H1 (cell line): Measurements from ENCODE around the gene SPPL2A. TPM values are rescaled to one million over a fixed set of nuclear protein-coding genes. Genes with fewer than 3 reads are reported as not detected.

Experiments
- CTCF ChIA-PET: fragments of 300-600 bp; sonication (Branson Sonifier 250); formaldehyde crosslinking; loops from one replicate; lab custom pipeline; 2021; ENCODE audit not compliant: partially characterized antibody; lab: Charles Lee
- POLR2A ChIA-PET: fragments of 300-600 bp; sonication (Branson Sonifier 250); formaldehyde crosslinking; loops from one replicate; lab custom pipeline; 2021; ENCODE audit warnings: inconsistent platforms; ENCODE audit not compliant: partially characterized antibody; lab: Charles Lee
- DNase-seq, 2 experiments: peaks; one replicate each; pipeline versions ENCODE4 v3.0.0 to v3.0.0-alpha.2; 2010 to 2022; ENCODE audit warnings: low spot score in 2 of 2, low read depth in 1 of 2, mixed read lengths in 1 of 2
- FAIRE-seq: peaks from 2 replicates; lab custom pipeline; 2011; peaks lifted over from hg19 to GRCh38; lab: Jason Lieb, UNC
- H2AFZ ChIP-seq: 2 replicates; pipeline ENCODE4 v1.8.1; 2012; ENCODE audit warnings: low read length, inconsistent platforms
- H2AK5ac ChIP-seq: 2 replicates; pipeline ENCODE4 v1.6.1; 2013; ENCODE audit warnings: low read depth, low read length
- H2BK120ac ChIP-seq: replicated peaks from 2 replicates; pipeline ENCODE3; 2013; ENCODE audit warnings: low read depth, low read length, inconsistent platforms
- H2BK12ac ChIP-seq: 2 replicates; pipeline ENCODE4 v1.6.1; 2013; ENCODE audit warnings: low read depth, low read length
- H2BK15ac ChIP-seq: 2 replicates; pipeline ENCODE4 v1.6.1; 2013; ENCODE audit warnings: low read length
- H2BK20ac ChIP-seq: 2 replicates; pipeline ENCODE4 v1.6.1; 2013; ENCODE audit warnings: low read length
- H2BK5ac ChIP-seq: 2 replicates; pipeline ENCODE4 v1.6.1; 2013; ENCODE audit warnings: low read depth, low read length
- H3K14ac ChIP-seq: 2 replicates; pipeline ENCODE4 v1.6.1; 2013; ENCODE audit warnings: inconsistent platforms; ENCODE audit not compliant: insufficient read length
- H3K18ac ChIP-seq: 2 replicates; pipeline ENCODE4 v1.6.1; 2013; ENCODE audit warnings: low read length; ENCODE audit errors: extremely low read depth
- H3K23ac ChIP-seq: 2 replicates; pipeline ENCODE4 v1.6.1; 2013; ENCODE audit warnings: inconsistent platforms; ENCODE audit not compliant: insufficient read length
- H3K23me2 ChIP-seq: 2 replicates; pipeline ENCODE4 v1.6.1; 2013; ENCODE audit warnings: low read depth, low read length
- H3K27ac ChIP-seq: 2 replicates; pipeline ENCODE4 v1.6.1; 2011; ENCODE audit warnings: low read depth, low read length, inconsistent platforms
- H3K27me3 ChIP-seq, 4 experiments: replicated peaks in 1 of 4; 1 replicate in 1 of 4; 2 replicates in 3 of 4; pipeline versions ENCODE4 v1.6.1 to v1.8.1; 2011 to 2013; ENCODE audit warnings: low read length in 3 of 4, mild to moderate bottlenecking in 3 of 4, inconsistent platforms in 2 of 4, mixed read lengths in 2 of 4, moderate library complexity in 1 of 4; ENCODE audit not compliant: control insufficient read depth in 3 of 4, insufficient read depth in 3 of 4; ENCODE audit errors: extremely low read depth in 1 of 4
- H3K36me3 ChIP-seq, 4 experiments: 2 replicates each; pipeline versions ENCODE4 v1.6.1 to v1.8.1; 2011 to 2013; ENCODE audit warnings: mild to moderate bottlenecking in 4 of 4, low read length in 3 of 4, moderate library complexity in 2 of 4, control low read depth in 1 of 4, inconsistent platforms in 1 of 4; ENCODE audit not compliant: insufficient read depth in 4 of 4, control insufficient read depth in 2 of 4
- H3K4ac ChIP-seq: replicated peaks from 2 replicates; pipeline ENCODE3; 2013; ENCODE audit warnings: low read length, low read depth, mixed read lengths, inconsistent platforms; ENCODE audit not compliant: insufficient read length
- H3K4me1 ChIP-seq, 4 experiments: replicated peaks in 1 of 4; 1 replicate in 1 of 4; 2 replicates in 3 of 4; pipeline versions ENCODE4 v1.6.1 to v1.8.1; 2011 to 2013; ENCODE audit warnings: low read length in 3 of 4, inconsistent platforms in 2 of 4, mixed read lengths in 1 of 4; ENCODE audit not compliant: insufficient read depth in 4 of 4, control insufficient read depth in 3 of 4
- H3K4me2 ChIP-seq, 2 experiments: 2 replicates each; pipeline versions ENCODE4 v1.6.1 to v1.8.1; 2011 to 2013; ENCODE audit warnings: low read depth in 2 of 2, low read length in 2 of 2, control low read depth in 1 of 2, inconsistent platforms in 1 of 2, mild to moderate bottlenecking in 1 of 2; ENCODE audit not compliant: insufficient read depth in 1 of 2
- H3K4me3 ChIP-seq, 4 experiments: fragments of 200-600, 300-600 bp in 1 of 4; sonication (generic), shearing (Covaris generic), sonication (Bioruptor Twin) in 1 of 4; 2 replicates each; pipeline versions ENCODE4 v1.5.1 to v1.8.1; 2011 to 2016; ENCODE audit warnings: low read length in 4 of 4, low read depth in 3 of 4, control low read depth in 2 of 4, inconsistent platforms in 2 of 4, mild to moderate bottlenecking in 2 of 4, mixed read lengths in 1 of 4, moderate library complexity in 1 of 4; ENCODE audit not compliant: insufficient read depth in 2 of 4; ENCODE audit errors: extremely low read depth in 1 of 4
- H3K56ac ChIP-seq: replicated peaks from 2 replicates; pipeline ENCODE3; 2013; ENCODE audit warnings: low read depth, mild to moderate bottlenecking, mixed read lengths, low read length, inconsistent platforms; ENCODE audit not compliant: insufficient read length
- H3K79me1 ChIP-seq: 2 replicates; pipeline ENCODE4 v1.6.1; 2013; ENCODE audit warnings: low read depth, low read length, control low read depth
- H3K79me2 ChIP-seq, 2 experiments: 2 replicates each; pipeline versions ENCODE4 v1.6.1 to v1.8.1; 2012 to 2013; ENCODE audit warnings: low read length in 2 of 2, mild to moderate bottlenecking in 2 of 2, inconsistent platforms in 1 of 2; ENCODE audit not compliant: insufficient read depth in 2 of 2, control insufficient read depth in 1 of 2
- H3K9ac ChIP-seq, 4 experiments: replicated peaks in 1 of 4; 1 replicate in 1 of 4; 2 replicates in 3 of 4; pipeline versions ENCODE4 v1.6.1 to v1.8.1; 2011 to 2013; ENCODE audit warnings: low read depth in 3 of 4, low read length in 3 of 4, control low read depth in 2 of 4, mild to moderate bottlenecking in 2 of 4, moderate library complexity in 2 of 4, inconsistent platforms in 1 of 4; ENCODE audit errors: extremely low read depth in 1 of 4
- H3K9me3 ChIP-seq, 2 experiments: 2 replicates each; pipeline versions ENCODE4 v1.6.1 to v1.8.1; 2012 to 2013; ENCODE audit warnings: mild to moderate bottlenecking in 2 of 2, moderate library complexity in 2 of 2, control low read depth in 1 of 2, inconsistent platforms in 1 of 2, low read depth in 1 of 2, low read length in 1 of 2, mixed read lengths in 1 of 2; ENCODE audit not compliant: insufficient read depth in 2 of 2
- H4K20me1 ChIP-seq, 2 experiments: replicated peaks in 1 of 2; 2 replicates each; pipeline versions ENCODE3 to v1.8.1; 2011 to 2013; ENCODE audit warnings: inconsistent platforms in 2 of 2, low read length in 2 of 2, mild to moderate bottlenecking in 1 of 2; ENCODE audit not compliant: insufficient read depth in 2 of 2, control insufficient read depth in 1 of 2
- H4K5ac ChIP-seq: 2 replicates; pipeline ENCODE4 v1.6.1; 2013; ENCODE audit warnings: low read length, low read depth, mixed read lengths, inconsistent platforms; ENCODE audit not compliant: insufficient read length
- H4K8ac ChIP-seq: 2 replicates; pipeline ENCODE4 v1.8.0; 2013; ENCODE audit warnings: mild to moderate bottlenecking, moderate library complexity, low read length, inconsistent platforms; ENCODE audit not compliant: insufficient read depth; ENCODE audit errors: extremely low read depth
- H4K91ac ChIP-seq: replicated peaks from 2 replicates; pipeline ENCODE3; 2013; ENCODE audit warnings: low read length, mixed read lengths, inconsistent platforms; ENCODE audit not compliant: insufficient read length
- BACH1 ChIP-seq: IDR thresholded peaks from 2 replicates; pipeline ENCODE4 v1.6.1; 2012; ENCODE audit warnings: low read length, improper control_type of control experiment
- BRCA1 ChIP-seq: IDR thresholded peaks from 2 replicates; pipeline ENCODE4 v1.6.1; 2012; ENCODE audit warnings: low read depth, low read length, improper control_type of control experiment
- CHD1 ChIP-seq: IDR thresholded peaks from 2 replicates; pipeline ENCODE4 v1.6.1; 2012; ENCODE audit warnings: low read depth, low read length, improper control_type of control experiment
- KDM4A ChIP-seq: IDR thresholded peaks from one replicate; pipeline ENCODE4 v1.7.1; 2012; ENCODE audit warnings: low read depth, mild to moderate bottlenecking, moderate library complexity, low read length, inconsistent platforms; ENCODE audit not compliant: severe bottlenecking
- KDM5A ChIP-seq: fragments of 200-600 bp; IDR thresholded peaks from 2 replicates; pipeline ENCODE4 v1.7.1; 2012; ENCODE audit warnings: mild to moderate bottlenecking, low read length, inconsistent platforms, mixed read lengths
- MAFK ChIP-seq: IDR thresholded peaks from 2 replicates; pipeline ENCODE4 v1.6.1; 2012; ENCODE audit warnings: low read depth, mild to moderate bottlenecking, improper control_type of control experiment, low read length
- POU5F1 ChIP-seq: IDR thresholded peaks from 2 replicates; pipeline ENCODE4 v1.6.1; 2011; ENCODE audit warnings: low read depth, mild to moderate bottlenecking, low read length, moderate library complexity
- RBBP5 ChIP-seq: IDR thresholded peaks from 2 replicates; pipeline ENCODE4 v1.7.1; 2012; ENCODE audit warnings: low read depth, mild to moderate bottlenecking, inconsistent platforms, low read length, moderate library complexity, borderline replicate concordance
- TCF12 ChIP-seq: IDR thresholded peaks from 2 replicates; pipeline ENCODE4 v1.6.1; 2011; ENCODE audit warnings: low read depth, mild to moderate bottlenecking, low read length
- USF2 ChIP-seq: IDR thresholded peaks from 2 replicates; pipeline ENCODE4 v1.6.1; 2011; ENCODE audit warnings: low read length, improper control_type of control experiment
- WGBS, 2 experiments: shearing (Covaris generic) in 1 of 2; methylation state at CpG; one replicate each; pipeline versions ENCODE4 v1.1.6 to v1.1.7; 2013 to 2015; ENCODE audit warnings: low lambda C conversion rate in 2 of 2, mixed read lengths in 2 of 2, inconsistent platforms in 1 of 2, low coverage in 1 of 2, missing lambda C conversion rate in 1 of 2; ENCODE audit not compliant: insufficient replicate concordance in 2 of 2, insufficient coverage in 1 of 2, insufficient read length in 1 of 2; ENCODE audit errors: extremely low coverage in 1 of 2, missing lambda C conversion rate in 1 of 2; 5-methylcytosine and 5-hydroxymethylcytosine counted together
- polyA plus RNA-seq, 7 experiments: library from polyadenylated mRNA; depleted of rRNA in 3 of 7; stranded (reverse) in 5 of 7; unstranded in 2 of 7; fragments of >200 nt in 5 of 7; fragments of 200-250 nt in 2 of 7; gene quantifications; 1 replicate in 5 of 7; 2 replicates in 1 of 7; 4 replicates in 1 of 7; pipeline versions ENCODE4 v1.2.1 to v1.2.3, GENCODE V29; 2011 to 2013; ENCODE audit warnings: missing spikeins in 2 of 7, mixed read lengths in 2 of 7
- total RNA-seq: library from RNA; stranded (reverse); fragmentation: NEBNext Ultra II Directional; extraction: Animal tissue kit (Norgen Biotek cat#: 25700); gene quantifications from 2 replicates; pipeline ENCODE4 v1.2.1, GENCODE V29; 2021

The SPPL2A gene
- total and polyA plus RNA-seq, 2 of the 8 experiments (the other 6 are each of a cell fraction or from before 2014, with no cell fraction given): 15.6 to 52.9 TPM

GRCh38 chr15:50736823-50737222, 28.7 kb downstream of the SPPL2A start:
- Histone ChIP-seq H4K8ac (no peak overlapping the region), H2AK5ac (no peak overlapping the region), H3K79me1 (no peaks in the 10 kb centered on the region), H2BK20ac (no peak overlapping the region), H3K4me1 (no peaks in the 10 kb centered on the region), H3K4me2 (no peak overlapping the region), H3K27me3 (no peaks in the 10 kb centered on the region), H3K9ac (no peak overlapping the region), H3K36me3 (peaks cover 0 to 14% (median 1%) of the 10 kb centered on the region in 4 experiments; a peak in 2 of 8 replicates), H4K20me1 (no peaks in the 10 kb centered on the region), H3K4ac (no peak overlapping the region), H3K18ac (no peak overlapping the region), H3K56ac (no peak overlapping the region), H2BK15ac (no peak overlapping the region), H4K5ac (no peak overlapping the region), H3K23ac (no peak overlapping the region), H3K79me2 (no peaks in the 10 kb centered on the region), H2BK5ac (no peak overlapping the region), H2AFZ (no peak overlapping the region), H3K23me2 (no peaks in the 10 kb centered on the region), H4K91ac (no peak overlapping the region), H3K27ac (no peak overlapping the region), H3K9me3 (no peaks in the 10 kb centered on the region), H2BK12ac (no peak overlapping the region), H3K4me3 (no peak overlapping the region), H2BK120ac (no peak overlapping the region), H3K14ac (no peak overlapping the region)
- no peak for FAIRE-seq
- ChIA-PET POLR2A (no interaction called here), CTCF (no interaction called here)
- no peak for TF ChIP-seq CHD1
- TF ChIP-seq POU5F1: no peak
- no peak for TF ChIP-seq BACH1
- TF ChIP-seq BRCA1: no peak
- TF ChIP-seq USF2: no peak
- TF ChIP-seq TCF12: no peak
- no peak for TF ChIP-seq MAFK
- no peak for TF ChIP-seq RBBP5
- no peak for TF ChIP-seq KDM4A
- TF ChIP-seq KDM5A: no peak
- DNase-seq: no peak
- 84% methylated on average over 8 of the region's 8 CpGs; no CpG with 5 or more reads in 1 of the 2 experiments for WGBS, 2 experiments
